ENCODE results near the gene RYR3.

Gene RYR3

DNA sequence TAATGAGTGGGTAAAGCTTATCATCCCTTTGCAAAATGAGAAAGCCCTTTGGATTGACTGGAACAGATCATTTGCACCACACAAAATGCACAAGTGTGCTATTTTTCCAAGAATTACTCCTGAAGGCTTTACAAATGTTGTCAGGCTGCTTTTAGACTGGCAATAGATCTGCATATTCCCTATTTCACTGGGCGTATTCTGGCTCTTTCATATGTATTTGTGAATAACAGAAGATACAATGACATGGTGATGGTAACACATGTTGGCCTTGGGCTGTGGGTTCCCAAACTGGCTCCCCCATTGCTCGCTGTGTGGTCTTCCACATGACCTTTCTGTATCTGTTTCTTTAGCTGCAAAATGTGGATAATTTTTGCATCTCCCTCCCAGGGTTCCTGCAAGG, 354.2 kb downstream of the RYR3 start:
- DNase-seq, result no peak

DNA sequence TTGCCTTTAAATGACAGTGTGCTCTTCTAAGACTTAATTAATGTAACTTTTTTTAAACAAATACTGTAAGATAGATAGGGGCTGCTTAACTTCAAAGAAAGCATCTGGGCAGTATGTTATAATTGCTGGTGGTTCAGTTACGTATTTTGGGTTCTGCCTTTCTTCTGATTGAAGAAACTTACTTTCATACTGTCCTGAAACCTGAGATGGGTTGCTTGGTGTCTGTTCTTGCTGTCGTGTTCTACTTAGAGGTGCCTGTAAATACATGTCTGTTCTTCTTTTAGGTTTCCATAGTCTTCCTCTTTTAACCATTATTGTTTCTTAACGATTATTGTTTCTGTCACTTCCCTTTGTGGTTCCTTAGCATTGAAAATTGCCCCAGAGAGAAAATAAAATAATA, 359.8 kb downstream of the RYR3 start:
- no peak for DNase-seq

DNA sequence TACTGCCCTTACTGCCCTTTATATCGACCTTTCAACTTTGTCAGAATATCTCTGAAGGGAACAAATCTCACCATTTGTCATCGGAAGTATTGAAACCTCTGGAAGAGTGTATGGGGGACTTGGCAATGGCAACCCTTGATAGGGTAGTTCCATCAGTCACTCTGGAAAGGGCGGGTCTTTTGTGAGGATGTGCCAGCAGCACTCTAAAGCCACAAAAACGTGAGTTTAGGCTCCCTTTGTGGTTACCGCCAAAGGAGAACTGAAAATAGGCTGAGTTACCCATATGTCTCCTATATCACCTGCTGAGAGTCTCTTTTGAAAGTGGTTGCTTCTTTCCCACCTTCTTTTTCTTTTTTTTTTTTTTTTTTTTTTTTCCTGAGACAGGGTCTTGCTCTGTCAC, 360.7 kb downstream of the RYR3 start:
- no peak for DNase-seq

DNA sequence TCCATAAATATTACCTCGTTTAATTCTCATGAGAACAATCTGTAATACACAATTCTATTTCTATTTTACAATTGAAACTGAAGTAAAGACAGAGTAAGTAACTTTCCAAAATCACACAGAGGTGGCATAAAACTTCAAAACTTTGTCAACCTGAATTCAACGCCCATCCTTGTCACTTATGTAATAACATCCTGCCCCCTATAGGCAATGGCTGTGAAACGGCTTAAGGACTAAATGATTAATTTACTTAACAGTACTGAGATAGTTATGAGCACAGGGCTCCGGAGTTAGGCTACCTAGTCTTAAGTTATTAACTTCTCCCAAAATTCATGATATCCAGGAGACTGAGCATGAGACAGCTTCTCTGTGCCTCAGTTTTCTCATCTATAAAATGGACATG, 364.5 kb downstream of the RYR3 start:
- no peak for DNase-seq

DNA sequence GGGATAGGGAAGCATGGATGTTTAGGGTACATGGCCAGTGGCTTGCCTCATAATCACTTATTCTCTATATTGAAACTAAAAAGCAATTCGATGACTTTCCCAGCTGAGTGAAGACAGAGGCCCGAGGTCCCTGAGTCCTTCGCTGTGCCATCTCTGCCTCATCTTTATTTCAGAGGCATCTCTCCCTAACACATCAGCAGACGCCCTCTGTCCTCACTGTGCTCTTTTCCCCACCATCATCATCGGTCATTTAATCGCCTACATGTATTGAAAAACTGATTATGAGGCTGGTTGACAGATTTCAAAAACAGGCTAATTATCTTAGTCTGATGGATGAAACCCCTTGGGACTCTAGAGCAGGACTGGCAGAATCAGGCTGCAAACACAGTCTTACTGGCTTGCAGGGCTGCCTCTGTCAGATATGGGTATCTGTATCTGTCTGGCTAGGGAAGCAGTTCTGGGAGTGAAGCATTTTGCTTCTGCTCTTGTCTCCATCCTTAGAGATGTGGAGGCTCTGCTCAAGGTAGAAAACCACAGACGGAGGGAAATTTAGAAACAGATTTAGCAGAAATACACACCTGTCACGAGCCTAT, 366.6 kb downstream of the RYR3 start:
- DNase-seq, result no peak

DNA sequence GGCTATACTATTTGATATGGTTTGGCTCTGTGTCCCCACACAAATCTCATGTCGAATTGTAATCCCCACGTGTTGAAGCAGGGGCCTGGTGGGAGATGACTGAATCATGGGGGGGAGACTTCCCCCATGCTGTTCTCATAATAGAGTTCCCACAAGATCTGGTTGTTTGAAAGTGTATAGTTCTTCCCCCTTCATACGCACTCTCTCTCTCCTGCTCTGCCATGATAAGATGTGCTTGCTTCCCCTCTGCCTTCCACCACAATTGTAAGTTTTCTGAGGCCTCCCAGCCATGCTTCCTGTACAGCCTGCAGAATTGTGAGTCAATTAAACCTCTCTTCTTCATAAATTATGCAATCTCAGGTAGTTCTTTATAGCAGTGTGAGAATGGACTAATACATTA, 367.4 kb downstream of the RYR3 start:
- no peak for DNase-seq

DNA sequence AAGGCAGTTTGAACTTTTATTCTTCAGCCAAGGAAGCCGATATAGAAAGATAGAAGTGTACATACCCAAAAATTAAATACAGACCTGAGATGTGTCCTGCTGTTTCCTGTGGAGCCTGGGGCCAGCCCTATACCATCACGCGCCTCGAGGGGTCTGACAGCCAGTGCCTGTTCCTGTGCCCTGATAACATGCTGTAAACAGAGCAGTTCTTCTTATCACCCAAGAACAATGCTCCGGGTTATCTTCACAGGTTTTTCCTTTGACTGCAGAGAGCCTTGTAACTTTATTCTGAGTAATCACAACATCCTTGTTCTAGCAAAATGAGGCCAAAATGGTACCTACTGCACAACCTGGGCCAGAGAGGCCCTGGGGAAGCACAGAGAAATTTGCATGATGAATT, 367.8 kb downstream of the RYR3 start:
- DNase-seq, result no peak

DNA sequence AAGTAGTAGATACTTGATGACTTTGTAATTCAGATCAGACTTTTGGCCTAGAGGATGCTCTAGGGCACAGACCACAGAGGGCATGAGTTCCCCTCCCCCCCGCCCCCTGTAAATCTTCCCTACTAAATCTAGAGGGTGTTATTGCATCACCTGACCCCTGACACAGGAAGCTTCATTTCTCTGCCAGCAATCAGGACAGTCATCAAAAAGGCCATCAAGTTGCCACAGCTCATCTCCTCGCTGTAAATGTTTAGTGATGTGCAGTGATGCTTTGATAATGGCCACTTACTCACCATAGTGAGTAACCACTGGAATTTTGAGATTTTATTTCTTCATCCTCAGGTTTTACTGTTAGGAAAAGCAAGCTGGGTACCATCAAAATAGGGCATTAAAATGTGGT, 368.3 kb downstream of the RYR3 start:
- no peak for DNase-seq

DNA sequence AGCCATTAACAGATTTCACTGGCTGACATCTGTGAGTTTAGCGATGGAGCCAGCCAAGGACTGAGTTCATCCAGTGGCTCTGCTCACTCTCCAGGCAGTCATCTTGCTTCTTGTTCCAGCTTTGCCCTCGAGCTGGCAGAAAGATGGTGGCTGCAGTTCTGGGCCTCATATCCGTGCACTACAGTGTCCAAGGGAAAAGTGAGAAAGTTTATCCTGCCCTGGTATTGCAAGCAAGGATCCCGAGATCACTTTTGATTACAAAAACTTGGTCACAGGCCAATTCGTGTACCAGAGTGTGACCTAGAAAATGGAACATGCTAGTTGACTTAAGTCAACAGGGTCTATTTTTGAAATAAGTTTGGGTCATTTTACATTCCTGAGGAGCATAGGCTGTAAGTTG, 369.6 kb downstream of the RYR3 start:
- DNase-seq, result no peak

DNA sequence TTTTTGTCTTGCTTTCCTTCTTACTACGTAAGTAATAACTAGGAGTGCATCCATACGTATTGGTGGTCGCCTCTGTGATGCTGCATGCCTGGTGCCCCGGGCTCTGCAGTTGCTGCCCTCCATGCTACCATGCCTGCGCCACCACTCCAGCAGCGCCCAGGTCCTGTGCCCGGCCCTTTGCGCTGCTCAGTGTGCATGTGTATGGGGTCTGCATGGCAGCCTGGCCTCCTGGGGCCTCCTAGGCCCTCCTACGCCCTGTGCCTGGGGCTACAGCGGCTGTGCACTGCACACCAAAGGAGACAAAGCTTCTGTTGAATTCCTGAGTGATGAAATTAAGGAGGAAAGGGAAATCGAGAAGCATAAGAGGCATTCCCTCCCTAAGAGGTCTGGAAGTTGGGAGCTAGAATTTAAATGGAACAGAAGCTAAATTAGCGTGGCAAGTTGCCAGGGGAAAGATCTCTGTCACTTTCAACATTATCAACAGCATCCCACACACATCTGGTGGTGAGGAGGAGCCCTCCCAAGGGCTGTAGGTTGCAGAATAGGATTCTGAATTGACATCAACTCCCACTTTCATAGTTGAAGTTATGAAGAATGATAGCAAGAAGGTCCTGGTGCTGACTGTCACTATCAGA, 382.5 kb downstream of the RYR3 start:
- no peak for DNase-seq

DNA sequence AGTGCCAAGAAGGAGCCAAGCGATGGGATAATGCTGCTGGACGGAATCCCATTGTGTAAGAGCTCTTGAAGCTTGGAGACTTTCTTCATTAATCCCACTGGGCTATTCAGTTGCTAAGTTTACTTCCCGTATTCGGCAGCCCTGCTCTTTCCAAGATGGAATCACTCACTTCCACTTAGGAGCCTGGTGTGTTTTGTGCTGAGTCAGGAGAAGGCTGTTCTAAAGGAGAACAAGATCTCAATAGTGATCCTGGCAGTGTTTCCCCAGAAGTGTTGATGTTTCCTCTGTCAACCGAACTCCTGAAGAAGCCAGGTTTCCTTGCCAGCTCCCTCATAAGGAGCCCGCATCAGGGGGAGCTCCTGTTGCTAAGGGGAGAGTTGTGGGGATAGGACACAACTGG, 387.4 kb downstream of the RYR3 start:
- DNase-seq, result no peak

DNA sequence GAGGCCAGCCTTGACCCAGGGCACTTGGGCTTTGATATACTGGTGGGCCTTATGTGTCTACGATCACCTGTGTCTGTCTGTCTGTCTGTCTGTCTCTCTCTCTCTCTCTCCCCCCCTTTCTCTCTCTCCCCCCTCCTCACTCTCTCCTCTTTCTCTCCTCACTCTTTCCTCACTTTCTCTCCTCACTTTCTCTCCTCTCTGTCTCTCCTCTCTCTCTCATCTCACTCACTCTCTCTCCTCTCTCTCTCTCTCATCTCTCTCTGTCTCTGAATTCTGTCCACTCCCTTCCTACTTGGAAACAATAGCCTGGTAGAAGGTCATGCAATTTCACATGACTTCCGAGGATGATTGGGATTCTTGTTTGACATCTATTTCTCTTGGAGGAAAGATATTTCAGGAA, 388.4 kb downstream of the RYR3 start:
- no peak for DNase-seq

DNA sequence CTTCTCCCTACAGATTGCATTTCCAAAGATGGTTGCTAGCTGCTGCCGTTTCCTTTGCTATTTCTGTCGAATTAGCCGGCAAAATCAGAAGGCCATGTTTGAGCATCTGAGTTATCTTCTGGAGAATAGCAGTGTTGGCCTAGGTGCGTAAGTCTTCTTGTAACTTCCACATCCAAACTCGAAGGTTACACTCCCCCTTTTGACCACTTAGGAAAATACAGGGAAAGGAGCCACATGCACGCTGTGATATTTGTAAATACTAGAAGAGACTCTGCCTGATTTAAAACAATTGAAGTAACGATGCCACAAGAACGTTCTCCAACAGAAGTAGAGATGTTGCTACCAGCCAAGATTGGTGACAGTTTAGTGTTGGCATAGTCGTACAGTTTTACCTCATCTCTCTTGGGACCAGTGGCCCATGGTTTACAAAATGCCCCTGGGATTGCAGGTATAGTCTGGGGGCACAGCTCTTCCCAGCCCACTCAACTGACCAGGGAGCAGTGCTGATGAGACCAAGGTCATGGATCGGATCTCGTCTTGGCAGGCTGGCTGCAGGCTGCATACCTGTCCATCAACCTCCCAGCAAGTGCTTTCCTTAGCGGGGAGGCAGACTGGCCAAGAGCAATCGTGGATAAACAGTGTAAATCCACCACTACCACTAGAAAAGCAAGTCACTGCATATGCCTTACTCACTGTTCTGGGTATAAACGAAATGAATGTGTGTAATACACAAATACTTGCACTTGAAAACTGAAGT, 389.1 kb downstream of the RYR3 start:
- DNase-seq, result no peak

DNA sequence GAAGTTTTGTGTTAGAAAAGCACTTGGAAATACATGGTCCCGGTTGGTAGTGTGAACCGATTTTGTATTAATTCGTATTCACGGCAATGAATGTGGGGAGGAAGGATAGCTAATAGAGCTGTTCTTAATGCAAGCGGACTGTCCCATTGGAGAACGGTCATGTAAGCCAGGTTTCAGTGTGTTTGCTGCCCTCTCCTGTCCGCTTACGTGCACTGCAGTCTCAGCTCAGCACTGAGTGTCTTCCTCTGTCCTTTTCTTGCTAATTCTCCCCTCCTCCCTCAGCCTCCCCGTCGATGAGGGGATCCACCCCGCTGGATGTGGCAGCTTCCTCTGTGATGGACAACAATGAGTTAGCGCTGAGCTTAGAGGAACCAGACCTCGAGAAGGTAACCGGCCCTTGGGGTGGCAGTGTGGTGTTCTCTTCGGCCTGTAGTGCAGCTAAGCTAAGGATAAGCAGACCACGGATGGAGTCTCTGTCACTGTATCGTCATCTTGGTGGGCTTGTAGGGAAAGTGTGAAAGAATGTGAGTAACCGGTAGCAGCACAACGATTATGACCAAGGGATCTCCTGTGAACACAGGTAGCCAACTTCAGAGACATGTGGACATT, 390.0 kb downstream of the RYR3 start:
- no peak for DNase-seq

DNA sequence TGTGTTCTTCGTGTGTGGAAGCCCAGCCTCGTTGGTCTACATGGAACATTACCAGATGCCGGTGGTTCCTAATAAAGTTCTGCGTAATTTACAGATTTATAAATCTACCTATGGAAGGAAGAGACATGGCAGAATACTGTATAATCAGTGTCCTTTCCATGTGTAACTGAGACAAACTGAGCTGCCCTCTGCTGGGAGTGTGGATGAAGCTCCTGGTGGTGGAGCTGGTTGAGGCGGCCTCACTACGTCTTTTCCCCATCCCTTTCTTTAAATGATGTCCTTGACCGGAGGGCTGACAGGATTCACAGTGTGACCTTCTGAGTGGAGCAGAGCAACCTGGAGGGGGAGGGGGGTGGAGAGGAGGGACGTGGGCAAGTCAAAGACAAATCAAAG, 390.5 kb downstream of the RYR3 start:
- no peak for DNase-seq

DNA sequence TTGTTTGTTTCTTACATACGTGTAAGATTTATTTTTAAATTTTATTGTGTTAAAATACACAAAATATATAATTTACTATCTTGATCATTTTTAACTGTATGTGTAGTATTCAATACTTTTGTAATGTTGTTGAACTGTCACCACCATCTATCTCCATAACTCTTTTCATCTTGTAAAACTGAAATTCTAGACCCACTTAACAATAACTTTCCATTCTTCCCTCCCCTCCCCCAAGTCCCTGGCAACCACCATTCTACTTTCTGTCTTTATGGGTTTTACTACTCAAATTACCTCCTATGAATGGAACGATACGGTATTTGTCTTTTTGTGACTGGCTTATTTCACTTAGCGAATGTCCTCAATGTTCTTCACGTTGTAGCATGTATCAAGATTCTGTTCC, 395.4 kb downstream of the RYR3 start:
- no peak for DNase-seq

DNA sequence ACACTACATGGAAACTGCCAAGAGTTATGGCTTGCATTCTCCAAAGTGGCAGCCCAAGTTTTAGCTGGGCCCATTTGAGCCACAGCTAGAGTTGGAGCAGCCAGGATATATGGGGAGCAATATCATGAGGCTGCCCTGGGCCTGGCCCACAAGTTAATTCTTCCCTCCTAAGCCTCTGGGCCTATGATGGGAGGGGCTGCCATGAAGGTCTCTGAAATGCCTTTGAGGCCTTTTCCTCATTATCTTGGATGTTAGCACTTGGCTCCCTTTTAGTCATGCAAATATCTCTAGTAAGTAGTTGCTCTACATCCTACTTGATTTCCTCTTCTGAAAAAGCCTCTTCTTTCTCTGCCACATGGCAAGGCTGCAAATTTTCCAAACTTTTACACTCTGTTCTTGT, 400.0 kb downstream of the RYR3 start:
- no peak for DNase-seq

DNA sequence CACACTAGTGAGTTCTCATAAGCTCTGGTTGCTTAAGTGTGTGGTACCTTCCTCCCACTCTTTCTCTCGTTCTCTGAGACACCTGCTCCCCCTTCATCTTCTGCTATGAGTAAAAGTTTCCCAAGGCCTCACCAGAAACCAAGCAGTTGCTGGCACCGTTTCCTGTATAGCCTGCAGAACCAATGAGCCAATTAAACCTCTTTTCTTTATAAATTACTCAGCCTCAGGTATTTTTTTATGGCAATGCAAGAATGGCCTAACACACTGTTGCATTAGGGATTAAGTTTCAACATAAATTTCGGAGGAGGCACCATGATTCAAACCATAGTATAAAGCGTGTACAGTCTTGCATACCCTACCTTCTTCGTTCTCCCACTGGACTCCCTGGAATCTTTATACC, 405.3 kb downstream of the RYR3 start:
- DNase-seq, result no peak

DNA sequence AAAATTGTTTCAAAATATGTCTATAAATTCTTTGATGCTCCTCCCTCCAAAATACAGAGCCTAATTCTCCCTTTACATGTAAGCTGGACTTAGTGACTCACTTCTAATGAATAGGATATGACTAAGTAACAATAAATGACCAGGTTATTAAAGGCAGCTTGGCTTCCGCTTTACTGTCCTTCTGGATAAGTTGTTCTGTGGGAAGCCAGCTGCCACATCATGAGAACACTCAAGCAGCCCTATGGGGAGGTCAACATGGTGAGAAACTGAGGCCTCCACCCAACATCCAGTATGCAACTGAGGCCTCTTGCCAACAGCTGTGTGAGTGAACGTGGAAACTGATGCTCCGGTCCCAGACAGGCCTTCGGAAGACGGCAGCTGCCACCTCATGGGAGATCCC, 410.2 kb downstream of the RYR3 start:
- DNase-seq, result no peak

DNA sequence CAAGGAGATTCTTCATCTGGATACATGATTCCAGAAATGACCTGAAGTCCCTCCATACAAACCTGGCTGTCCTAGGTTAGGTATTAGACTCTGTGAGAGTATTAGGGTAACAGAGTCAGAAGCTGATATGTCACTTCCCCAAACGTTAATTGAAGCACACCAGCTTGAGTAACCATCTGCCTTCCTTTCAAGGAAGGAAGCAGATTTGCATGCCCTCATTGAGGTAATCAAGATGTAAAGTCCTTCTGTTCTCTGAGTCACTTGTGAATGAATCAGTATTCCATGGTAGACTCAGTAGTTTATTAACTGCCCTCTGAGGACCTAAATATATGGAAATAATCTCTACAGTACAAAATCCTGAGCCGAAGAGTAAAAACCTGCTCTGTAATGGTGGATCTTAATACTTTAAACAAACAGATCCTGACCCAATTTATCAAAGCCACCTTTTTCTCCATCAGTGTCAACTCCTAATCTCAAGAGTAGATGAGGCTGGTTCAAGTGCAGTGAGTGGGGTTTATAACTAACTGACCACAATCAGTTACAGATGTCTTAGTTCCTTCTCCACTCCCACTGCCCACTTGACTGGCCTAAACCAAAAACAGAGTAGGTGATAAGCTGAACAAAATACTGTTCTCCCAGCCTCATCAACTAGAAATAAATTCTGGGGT, 411.4 kb downstream of the RYR3 start:
- no peak for DNase-seq

DNA sequence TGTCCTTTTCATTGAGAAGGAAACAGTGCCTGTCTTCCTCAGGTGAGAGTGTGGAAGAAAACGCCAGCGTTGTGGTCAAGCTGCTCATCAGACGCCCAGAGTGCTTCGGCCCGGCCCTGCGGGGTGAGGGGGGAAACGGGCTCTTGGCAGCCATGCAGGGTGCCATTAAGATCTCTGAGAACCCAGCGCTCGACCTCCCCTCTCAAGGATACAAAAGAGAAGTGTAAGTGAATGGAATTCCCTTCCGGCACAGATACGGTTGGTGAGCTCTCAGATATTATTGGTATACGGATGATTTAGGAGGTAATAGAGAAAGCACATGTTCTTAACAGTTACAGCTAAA, 411.9 kb downstream of the RYR3 start:
- DNase-seq, result no peak

DNA sequence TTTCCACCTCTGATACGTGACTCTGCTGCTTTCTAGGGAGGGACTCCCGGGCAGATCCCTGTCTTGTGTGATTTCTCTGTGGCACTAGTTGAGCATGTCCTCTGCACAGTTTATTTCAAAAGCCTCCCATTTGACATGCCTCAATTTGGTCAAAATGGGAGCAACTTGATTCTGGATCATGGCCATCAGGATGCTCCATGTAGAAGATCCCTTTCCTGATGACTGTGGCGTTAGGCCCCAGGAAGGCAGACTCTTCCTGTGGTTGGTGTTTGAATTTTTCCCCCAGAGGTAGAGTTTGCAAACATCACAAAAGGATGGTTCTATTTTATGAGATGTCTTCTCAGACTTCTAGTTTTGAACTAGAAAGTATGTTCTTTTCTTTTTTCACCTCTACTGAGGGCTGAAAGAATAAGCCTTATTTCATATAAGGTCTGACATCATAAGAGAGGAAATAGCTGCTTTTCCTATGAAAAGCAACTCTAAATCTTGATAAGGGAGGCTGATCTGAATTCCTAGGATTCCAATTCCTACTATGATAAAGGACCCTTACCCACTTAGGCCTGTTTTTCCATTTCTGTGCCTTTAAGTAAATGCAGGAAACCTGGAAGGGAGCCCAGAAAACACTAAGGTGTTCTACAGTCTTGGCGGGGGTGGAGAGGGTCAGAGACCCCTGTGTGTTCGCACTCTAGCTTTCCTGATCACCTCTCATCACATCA, 413.7 kb downstream of the RYR3 start:
- no peak for DNase-seq

DNA sequence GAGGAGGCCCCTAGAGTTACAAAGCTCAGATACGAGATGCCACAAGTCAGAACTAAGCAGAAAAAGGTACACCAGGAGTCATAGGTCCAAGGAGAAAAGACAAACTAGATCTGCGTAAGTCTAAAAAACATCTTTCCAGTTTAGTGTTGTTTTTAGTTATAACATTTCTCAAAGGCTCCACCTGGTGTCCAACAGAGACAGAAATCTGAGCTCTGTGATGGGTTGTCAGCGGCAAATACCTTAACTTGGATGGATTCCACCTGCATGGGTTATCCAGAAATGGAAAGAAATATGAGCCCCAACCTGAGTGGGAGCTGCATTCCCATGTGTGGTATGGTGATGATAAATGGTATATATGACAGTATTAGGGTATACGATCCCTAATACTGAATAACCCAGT, 418.9 kb downstream of the RYR3 start:
- DNase-seq, result no peak
